ENCODE results near the gene ZNF750.

Gene ZNF750

DNA sequence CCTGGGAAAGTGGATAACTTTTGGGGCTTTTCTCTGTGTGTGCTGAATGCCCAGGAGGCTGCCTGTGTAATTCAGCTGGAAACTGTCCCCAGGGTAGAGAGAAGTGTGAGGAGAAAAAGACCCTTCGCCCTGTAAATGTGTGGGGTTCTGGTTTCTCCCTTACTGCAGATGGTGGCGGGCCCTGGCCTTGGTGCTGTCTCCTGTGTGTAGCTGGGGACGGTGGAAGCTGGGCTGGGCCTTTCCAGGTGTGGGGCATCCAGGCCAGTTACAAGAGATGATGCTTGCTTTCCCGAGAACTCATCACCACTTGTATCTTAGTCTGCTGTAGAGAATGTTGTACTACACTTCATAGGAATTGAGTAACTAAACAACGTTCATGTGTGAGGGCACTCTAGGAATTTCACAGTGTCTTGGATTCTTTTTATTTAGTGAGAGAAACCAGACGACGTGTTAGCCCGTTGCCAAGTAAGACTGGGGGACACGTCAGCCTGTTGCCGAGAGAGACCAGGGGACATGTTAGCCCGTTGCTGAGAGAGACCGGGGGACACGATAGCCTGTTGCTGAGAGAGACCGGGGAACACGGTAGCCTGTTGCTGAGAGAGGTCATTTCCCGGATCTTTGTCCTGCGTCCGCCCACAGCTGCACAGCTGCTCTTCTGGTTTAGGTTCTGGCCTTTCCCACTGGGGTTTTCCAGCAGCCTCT lies 44.9 kb downstream of the ZNF750 start:
- Histone ChIP-seq H3K27ac (ENCODE audit: low read depth, low read length) (no peak overlapping the region), H3K9me3 (ENCODE audit: control insufficient read depth, insufficient read depth, low read length) (no peaks in the 10 kb centered on the region), H3K79me2 (ENCODE audit: control insufficient read depth, low read length) (peaks cover 10% of the 10 kb centered on the region), H3K27me3 (ENCODE audit: control insufficient read depth, low read length) (no peaks in the 10 kb centered on the region), H3K4me2 (ENCODE audit: low read length) (no peak overlapping the region), H3K4me3 (ENCODE audit: low read length) (no peak overlapping the region), H3K4me1 (ENCODE audit: control insufficient read depth, low read length) (no peaks in the 10 kb centered on the region), H4K20me1 (ENCODE audit: control insufficient read depth, insufficient read depth, low read depth, low read length) (no peaks in the 10 kb centered on the region), H3F3A (ENCODE audit: control insufficient read depth, insufficient read depth) (no peaks in the 10 kb centered on the region), H3K9me2 (replicated peaks; ENCODE audit: control insufficient read depth, low read length) (no peaks in the 10 kb centered on the region), H3K36me3 (ENCODE audit: control insufficient read depth, low read length) (peaks cover 20% of the 10 kb centered on the region)
- TF ChIP-seq, protein P1, sequence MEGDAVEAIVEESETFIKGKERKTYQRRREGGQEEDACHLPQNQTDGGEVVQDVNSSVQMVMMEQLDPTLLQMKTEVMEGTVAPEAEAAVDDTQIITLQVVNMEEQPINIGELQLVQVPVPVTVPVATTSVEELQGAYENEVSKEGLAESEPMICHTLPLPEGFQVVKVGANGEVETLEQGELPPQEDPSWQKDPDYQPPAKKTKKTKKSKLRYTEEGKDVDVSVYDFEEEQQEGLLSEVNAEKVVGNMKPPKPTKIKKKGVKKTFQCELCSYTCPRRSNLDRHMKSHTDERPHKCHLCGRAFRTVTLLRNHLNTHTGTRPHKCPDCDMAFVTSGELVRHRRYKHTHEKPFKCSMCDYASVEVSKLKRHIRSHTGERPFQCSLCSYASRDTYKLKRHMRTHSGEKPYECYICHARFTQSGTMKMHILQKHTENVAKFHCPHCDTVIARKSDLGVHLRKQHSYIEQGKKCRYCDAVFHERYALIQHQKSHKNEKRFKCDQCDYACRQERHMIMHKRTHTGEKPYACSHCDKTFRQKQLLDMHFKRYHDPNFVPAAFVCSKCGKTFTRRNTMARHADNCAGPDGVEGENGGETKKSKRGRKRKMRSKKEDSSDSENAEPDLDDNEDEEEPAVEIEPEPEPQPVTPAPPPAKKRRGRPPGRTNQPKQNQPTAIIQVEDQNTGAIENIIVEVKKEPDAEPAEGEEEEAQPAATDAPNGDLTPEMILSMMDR (IDR thresholded peaks at IDR 0.05; ENCODE audit: low read depth, low read length, poor library complexity, severe bottlenecking) = no peak
- TF ChIP-seq EZH2phosphoT487 (IDR thresholded peaks at IDR 0.05; ENCODE audit: borderline replicate concordance, low read length) = no peak

DNA sequence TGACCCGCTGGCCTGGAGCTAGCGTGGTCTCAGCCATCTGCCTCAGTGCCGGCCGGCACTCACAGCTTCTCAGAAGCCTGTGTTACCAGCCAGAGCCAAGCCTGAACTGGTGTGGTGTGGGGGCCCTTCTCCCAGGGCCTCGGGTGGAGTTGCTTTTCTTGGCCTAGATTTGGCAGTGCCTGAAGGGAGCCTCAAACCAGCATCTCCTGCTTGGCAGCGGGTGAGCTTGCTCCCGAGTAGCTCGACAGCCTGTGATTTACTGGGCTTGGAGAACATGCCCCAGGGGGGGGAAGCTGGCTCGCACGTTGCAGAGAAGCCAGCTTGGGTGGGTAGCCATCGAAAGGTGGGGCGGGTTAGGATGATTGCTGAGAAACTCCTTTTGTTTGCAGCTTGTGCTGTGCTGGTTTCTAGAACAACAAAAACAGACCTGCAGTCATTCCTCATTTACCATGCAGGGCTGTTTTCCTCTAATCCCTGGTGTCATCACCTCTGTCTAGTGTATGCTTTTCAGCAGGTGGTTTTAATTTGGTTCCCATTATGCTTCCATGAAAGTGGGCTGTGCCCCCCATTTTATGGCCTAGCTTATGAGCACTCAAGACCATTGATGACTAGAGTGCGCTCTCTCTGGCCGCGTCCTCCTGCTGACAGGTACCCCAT lies 45.7 kb downstream of the ZNF750 start:
- Histone ChIP-seq H3K79me2 (ENCODE audit: control insufficient read depth, low read length) (peaks cover 10% of the 10 kb centered on the region), H3K4me1 (ENCODE audit: control insufficient read depth, low read length) (no peaks in the 10 kb centered on the region), H3K27me3 (ENCODE audit: control insufficient read depth, low read length) (no peaks in the 10 kb centered on the region), H4K20me1 (ENCODE audit: control insufficient read depth, insufficient read depth, low read depth, low read length) (no peaks in the 10 kb centered on the region), H3K4me2 (ENCODE audit: low read length) (no peak overlapping the region), H3K36me3 (ENCODE audit: control insufficient read depth, low read length) (peaks cover 14% of the 10 kb centered on the region), H3K27ac (ENCODE audit: low read depth, low read length) (no peak overlapping the region), H3F3A (ENCODE audit: control insufficient read depth, insufficient read depth) (no peaks in the 10 kb centered on the region), H3K9me2 (replicated peaks; ENCODE audit: control insufficient read depth, low read length) (no peaks in the 10 kb centered on the region), H3K9me3 (ENCODE audit: control insufficient read depth, insufficient read depth, low read length) (no peaks in the 10 kb centered on the region), H3K4me3 (ENCODE audit: low read length) (no peak overlapping the region)
- TF ChIP-seq, protein P1 (IDR thresholded peaks at IDR 0.05; ENCODE audit: low read depth, low read length, poor library complexity, severe bottlenecking) = no peak
- no peak for TF ChIP-seq EZH2phosphoT487 (IDR thresholded peaks at IDR 0.05; ENCODE audit: borderline replicate concordance, low read length)

DNA sequence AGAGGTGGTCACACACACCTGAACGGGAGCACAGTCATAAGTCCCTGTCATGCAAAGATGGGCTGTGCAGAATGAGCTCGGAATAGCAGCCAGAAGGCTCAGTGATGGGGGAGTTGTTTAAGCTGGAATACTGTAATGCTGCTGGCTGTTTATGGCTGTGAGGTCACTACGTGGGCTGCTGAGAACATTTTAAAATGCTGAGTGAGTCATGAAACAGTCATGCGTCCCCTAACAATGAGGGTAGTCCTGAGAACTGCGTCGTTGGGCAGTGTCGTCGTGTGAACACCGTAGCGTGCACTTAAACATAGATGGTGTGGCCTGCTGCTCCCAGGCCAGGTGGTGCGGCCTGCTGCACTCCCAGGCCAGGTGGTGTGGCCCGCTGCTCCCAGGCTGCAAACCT lies 48.3 kb downstream of the ZNF750 start:
- no peak overlapping the region for H3K4me2 ChIP-seq (ENCODE audit: low read length)
- H3K27me3 ChIP-seq (ENCODE audit: control insufficient read depth, low read length) = no peaks in the 10 kb centered on the region
- TF ChIP-seq, protein P1 (IDR thresholded peaks at IDR 0.05; ENCODE audit: low read depth, low read length, poor library complexity, severe bottlenecking) = no peak
- no peak for TF ChIP-seq EZH2phosphoT487 (IDR thresholded peaks at IDR 0.05; ENCODE audit: borderline replicate concordance, low read length)
- no peak overlapping the region for H3K4me3 ChIP-seq (ENCODE audit: low read length)
- H3K36me3 ChIP-seq (ENCODE audit: control insufficient read depth, low read length) = peaks cover 6% of the 10 kb centered on the region; the same call in 1 of the 2 replicates
- H3K4me1 ChIP-seq (ENCODE audit: control insufficient read depth, low read length) = no peaks in the 10 kb centered on the region
- no peaks in the 10 kb centered on the region for H4K20me1 ChIP-seq (ENCODE audit: control insufficient read depth, insufficient read depth, low read depth, low read length)
- no peaks in the 10 kb centered on the region for H3K9me3 ChIP-seq (ENCODE audit: control insufficient read depth, insufficient read depth, low read length)
- H3K9me2 ChIP-seq (replicated peaks; ENCODE audit: control insufficient read depth, low read length) = no peaks in the 10 kb centered on the region
- H3K27ac ChIP-seq (ENCODE audit: low read depth, low read length) = no peak overlapping the region
- H3K79me2 ChIP-seq (ENCODE audit: control insufficient read depth, low read length) = peaks cover 8% of the 10 kb centered on the region
- H3F3A ChIP-seq (ENCODE audit: control insufficient read depth, insufficient read depth) = no peaks in the 10 kb centered on the region

Data from DOHH2 (cell line).